Measurements from ENCODE around the gene MPP4. TPM values are rescaled to one million over a fixed set of nuclear protein-coding genes. Genes with fewer than 3 reads are reported as not detected.
A peak's percentile ranks its signal among the peaks of the same experiment; 100 is the strongest.

Gene MPP4
- total and polyA plus RNA-seq, 9 of the 15 experiments (the other 6 are each of a cell fraction or from before 2014, with no cell fraction given): 0.03 to 0.08 TPM; not detected in 7

DNA sequence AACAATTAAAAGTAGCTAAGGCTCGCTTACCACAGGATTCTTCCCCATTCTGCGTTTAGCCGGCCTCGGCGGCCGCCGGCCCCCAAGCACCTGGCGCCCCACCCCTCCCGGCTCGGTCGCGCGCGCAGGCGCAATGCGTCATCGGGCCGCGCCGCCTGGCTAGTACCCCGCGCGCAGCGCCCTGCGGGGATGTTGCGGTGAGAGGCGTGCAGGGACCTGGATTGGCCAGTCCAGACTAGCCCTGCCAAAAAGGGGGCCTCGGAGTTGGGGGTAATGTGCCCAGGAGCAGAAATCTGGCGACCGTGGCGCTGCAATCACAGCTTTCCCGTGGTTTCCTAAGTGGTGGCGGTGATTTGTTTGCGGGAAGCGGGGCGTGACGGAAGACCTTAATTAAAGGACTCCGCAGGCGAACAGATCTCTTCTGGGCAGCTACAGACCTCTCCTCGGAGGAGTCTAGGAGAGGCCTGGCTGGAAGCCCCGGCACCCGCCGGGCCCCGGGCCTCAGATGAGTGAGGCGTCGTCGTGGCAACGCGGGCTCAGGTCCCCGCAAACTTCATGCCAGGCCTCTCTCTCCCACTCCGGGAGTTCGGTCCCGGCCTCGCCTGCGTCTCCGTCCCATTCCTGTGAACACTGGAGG lies 55.7 kb downstream of the MPP4 start (continued):
- TF ChIP-seq ELF4 (CRISPR knock-in tag; IDR thresholded peaks at IDR 0.05) (no peak), HSF4 (CRISPR knock-in tag; IDR thresholded peaks at IDR 0.05; ENCODE audit: borderline replicate concordance) (no peak), TAF7 (tag; IDR thresholded peaks at IDR 0.05) (no peak), RBBP5 (IDR thresholded peaks at IDR 0.05; ENCODE audit: borderline replicate concordance, insufficient read depth, low read length, poor library complexity, severe bottlenecking) (peak; percentile 84), RBM34 (IDR thresholded peaks at IDR 0.05; ENCODE audit: borderline replicate concordance, insufficient read depth, low read length) (no peak), KAT2B (IDR thresholded peaks at IDR 0.05; ENCODE audit: low read depth, low read length) (no peak), FOXP1 (CRISPR knock-in tag; IDR thresholded peaks at IDR 0.05) (no peak), ZNF830 (CRISPR knock-in tag; IDR thresholded peaks at IDR 0.05) (peak; percentile 48; the same call in 1 of the 2 replicates)
- TF ChIP-seq, protein P1, sequence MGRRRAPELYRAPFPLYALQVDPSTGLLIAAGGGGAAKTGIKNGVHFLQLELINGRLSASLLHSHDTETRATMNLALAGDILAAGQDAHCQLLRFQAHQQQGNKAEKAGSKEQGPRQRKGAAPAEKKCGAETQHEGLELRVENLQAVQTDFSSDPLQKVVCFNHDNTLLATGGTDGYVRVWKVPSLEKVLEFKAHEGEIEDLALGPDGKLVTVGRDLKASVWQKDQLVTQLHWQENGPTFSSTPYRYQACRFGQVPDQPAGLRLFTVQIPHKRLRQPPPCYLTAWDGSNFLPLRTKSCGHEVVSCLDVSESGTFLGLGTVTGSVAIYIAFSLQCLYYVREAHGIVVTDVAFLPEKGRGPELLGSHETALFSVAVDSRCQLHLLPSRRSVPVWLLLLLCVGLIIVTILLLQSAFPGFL (CRISPR knock-in tag; IDR thresholded peaks at IDR 0.05): no peak
- TF ChIP-seq, protein P2, sequence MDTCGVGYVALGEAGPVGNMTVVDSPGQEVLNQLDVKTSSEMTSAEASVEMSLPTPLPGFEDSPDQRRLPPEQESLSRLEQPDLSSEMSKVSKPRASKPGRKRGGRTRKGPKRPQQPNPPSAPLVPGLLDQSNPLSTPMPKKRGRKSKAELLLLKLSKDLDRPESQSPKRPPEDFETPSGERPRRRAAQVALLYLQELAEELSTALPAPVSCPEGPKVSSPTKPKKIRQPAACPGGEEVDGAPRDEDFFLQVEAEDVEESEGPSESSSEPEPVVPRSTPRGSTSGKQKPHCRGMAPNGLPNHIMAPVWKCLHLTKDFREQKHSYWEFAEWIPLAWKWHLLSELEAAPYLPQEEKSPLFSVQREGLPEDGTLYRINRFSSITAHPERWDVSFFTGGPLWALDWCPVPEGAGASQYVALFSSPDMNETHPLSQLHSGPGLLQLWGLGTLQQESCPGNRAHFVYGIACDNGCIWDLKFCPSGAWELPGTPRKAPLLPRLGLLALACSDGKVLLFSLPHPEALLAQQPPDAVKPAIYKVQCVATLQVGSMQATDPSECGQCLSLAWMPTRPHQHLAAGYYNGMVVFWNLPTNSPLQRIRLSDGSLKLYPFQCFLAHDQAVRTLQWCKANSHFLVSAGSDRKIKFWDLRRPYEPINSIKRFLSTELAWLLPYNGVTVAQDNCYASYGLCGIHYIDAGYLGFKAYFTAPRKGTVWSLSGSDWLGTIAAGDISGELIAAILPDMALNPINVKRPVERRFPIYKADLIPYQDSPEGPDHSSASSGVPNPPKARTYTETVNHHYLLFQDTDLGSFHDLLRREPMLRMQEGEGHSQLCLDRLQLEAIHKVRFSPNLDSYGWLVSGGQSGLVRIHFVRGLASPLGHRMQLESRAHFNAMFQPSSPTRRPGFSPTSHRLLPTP (IDR thresholded peaks at IDR 0.05; ENCODE audit: borderline replicate concordance, extremely low read depth, insufficient read length): no peak
- TF ChIP-seq, protein P3, sequence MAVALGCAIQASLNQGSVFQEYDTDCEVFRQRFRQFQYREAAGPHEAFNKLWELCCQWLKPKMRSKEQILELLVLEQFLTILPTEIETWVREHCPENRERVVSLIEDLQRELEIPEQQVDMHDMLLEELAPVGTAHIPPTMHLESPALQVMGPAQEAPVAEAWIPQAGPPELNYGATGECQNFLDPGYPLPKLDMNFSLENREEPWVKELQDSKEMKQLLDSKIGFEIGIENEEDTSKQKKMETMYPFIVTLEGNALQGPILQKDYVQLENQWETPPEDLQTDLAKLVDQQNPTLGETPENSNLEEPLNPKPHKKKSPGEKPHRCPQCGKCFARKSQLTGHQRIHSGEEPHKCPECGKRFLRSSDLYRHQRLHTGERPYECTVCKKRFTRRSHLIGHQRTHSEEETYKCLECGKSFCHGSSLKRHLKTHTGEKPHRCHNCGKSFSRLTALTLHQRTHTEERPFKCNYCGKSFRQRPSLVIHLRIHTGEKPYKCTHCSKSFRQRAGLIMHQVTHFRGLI (CRISPR knock-in tag; IDR thresholded peaks at IDR 0.05): no peak
- TF ChIP-seq, protein P4, sequence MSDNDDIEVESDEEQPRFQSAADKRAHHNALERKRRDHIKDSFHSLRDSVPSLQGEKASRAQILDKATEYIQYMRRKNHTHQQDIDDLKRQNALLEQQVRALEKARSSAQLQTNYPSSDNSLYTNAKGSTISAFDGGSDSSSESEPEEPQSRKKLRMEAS (CRISPR knock-in tag; IDR thresholded peaks at IDR 0.05): peak; percentile 44; the same call in 1 of the 2 replicates
- TF ChIP-seq, protein P5, sequence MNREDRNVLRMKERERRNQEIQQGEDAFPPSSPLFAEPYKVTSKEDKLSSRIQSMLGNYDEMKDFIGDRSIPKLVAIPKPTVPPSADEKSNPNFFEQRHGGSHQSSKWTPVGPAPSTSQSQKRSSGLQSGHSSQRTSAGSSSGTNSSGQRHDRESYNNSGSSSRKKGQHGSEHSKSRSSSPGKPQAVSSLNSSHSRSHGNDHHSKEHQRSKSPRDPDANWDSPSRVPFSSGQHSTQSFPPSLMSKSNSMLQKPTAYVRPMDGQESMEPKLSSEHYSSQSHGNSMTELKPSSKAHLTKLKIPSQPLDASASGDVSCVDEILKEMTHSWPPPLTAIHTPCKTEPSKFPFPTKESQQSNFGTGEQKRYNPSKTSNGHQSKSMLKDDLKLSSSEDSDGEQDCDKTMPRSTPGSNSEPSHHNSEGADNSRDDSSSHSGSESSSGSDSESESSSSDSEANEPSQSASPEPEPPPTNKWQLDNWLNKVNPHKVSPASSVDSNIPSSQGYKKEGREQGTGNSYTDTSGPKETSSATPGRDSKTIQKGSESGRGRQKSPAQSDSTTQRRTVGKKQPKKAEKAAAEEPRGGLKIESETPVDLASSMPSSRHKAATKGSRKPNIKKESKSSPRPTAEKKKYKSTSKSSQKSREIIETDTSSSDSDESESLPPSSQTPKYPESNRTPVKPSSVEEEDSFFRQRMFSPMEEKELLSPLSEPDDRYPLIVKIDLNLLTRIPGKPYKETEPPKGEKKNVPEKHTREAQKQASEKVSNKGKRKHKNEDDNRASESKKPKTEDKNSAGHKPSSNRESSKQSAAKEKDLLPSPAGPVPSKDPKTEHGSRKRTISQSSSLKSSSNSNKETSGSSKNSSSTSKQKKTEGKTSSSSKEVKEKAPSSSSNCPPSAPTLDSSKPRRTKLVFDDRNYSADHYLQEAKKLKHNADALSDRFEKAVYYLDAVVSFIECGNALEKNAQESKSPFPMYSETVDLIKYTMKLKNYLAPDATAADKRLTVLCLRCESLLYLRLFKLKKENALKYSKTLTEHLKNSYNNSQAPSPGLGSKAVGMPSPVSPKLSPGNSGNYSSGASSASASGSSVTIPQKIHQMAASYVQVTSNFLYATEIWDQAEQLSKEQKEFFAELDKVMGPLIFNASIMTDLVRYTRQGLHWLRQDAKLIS (CRISPR knock-in tag; IDR thresholded peaks at IDR 0.05): no peak
- TF ChIP-seq, protein P6, sequence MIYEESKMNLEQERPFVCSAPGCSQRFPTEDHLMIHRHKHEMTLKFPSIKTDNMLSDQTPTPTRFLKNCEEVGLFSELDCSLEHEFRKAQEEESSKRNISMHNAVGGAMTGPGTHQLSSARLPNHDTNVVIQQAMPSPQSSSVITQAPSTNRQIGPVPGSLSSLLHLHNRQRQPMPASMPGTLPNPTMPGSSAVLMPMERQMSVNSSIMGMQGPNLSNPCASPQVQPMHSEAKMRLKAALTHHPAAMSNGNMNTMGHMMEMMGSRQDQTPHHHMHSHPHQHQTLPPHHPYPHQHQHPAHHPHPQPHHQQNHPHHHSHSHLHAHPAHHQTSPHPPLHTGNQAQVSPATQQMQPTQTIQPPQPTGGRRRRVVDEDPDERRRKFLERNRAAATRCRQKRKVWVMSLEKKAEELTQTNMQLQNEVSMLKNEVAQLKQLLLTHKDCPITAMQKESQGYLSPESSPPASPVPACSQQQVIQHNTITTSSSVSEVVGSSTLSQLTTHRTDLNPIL (CRISPR knock-in tag; IDR thresholded peaks at IDR 0.05): no peak

Measured in K562 (cell line).